Activated CD8-positive, alpha-beta T cell treated with anti-CD3 and anti-CD28 coated beads for 36 hours (primary cell): ENCODE measurements around the gene SLC7A6OS. TPM values are rescaled to one million over a fixed set of nuclear protein-coding genes. Genes with fewer than 3 reads are reported as not detected.
A peak's percentile ranks its signal among the peaks of the same experiment; 100 is the strongest.

Experiments
- ATAC-seq: fragments of 200-7000 bp; cut with Tn5 transposase; one replicate; pipeline ENCODE4 v1.10.0; 2021; ENCODE audit warnings: mild to moderate bottlenecking, moderate library complexity
- CTCF ChIA-PET: fragments of 350-600 bp; sonication (Branson Sonifier 250); formaldehyde crosslinking; loops from one replicate; lab custom pipeline; 2021; ENCODE audit warnings: antibody characterized with exemption; lab: Charles Lee
- POLR2A ChIA-PET: fragments of 350-600 bp; sonication (Branson Sonifier 250); formaldehyde crosslinking; loops from one replicate; lab custom pipeline; 2021; ENCODE audit warnings: antibody characterized with exemption; lab: Charles Lee
- DNase-seq: peaks from one replicate; pipeline ENCODE4 v3.0.0-alpha.2; 2020
- H3K27ac Mint-ChIP-seq: one replicate; pipeline ENCODE4 v1.8.0; 2021; ENCODE audit warnings: mild to moderate bottlenecking, mixed read lengths
- H3K27me3 Mint-ChIP-seq: one replicate; pipeline ENCODE4 v1.8.0; 2021; ENCODE audit warnings: mixed read lengths
- H3K36me3 Mint-ChIP-seq: one replicate; pipeline ENCODE4 v1.8.0; 2021; ENCODE audit warnings: low read depth, mixed read lengths
- H3K4me1 Mint-ChIP-seq: one replicate; pipeline ENCODE4 v1.8.0; 2021; ENCODE audit warnings: low read depth, mixed read lengths
- H3K4me3 Mint-ChIP-seq: one replicate; pipeline ENCODE4 v1.8.0; 2021; ENCODE audit warnings: mild to moderate bottlenecking, moderate library complexity, mixed read lengths
- H3K9me3 Mint-ChIP-seq: one replicate; pipeline ENCODE4 v1.8.0; 2021; ENCODE audit warnings: mixed read lengths
- CTCF ChIP-seq: fragments of 200-600 bp; IDR thresholded peaks from one replicate; pipeline ENCODE4 v1.8.0; 2022; ENCODE audit warnings: antibody characterized with exemption, mild to moderate bottlenecking
- intact Hi-C: fragments of 100-400 bp; cut with micrococcal nuclease; formaldehyde crosslinking; loops from one replicate; pipeline ENCODE4 v1.10.0; 2022
- total RNA-seq, 2 experiments: library from RNA; stranded (reverse); gene quantifications; one replicate each; pipeline ENCODE4 v1.2.3, GENCODE V29; 2021

SLC7A6OS gene
- total RNA-seq, 2 experiments from 2014 or later, result 20.2 to 23.1 TPM

- intact Hi-C loops, result no loop called here
- Mint-ChIP-seq H3K4me3 (no peak overlapping the region), H3K36me3 (peaks cover 54% of the 10 kb centered on the region), H3K27ac (no peak overlapping the region), H3K9me3 (no peaks in the 10 kb centered on the region), H3K27me3 (no peaks in the 10 kb centered on the region), H3K4me1 (peaks cover 15% of the 10 kb centered on the region)
- POLR2A ChIA-PET, result interaction anchor here (0.9 kb wide), 1 partner anchor 10 kb away, joined by 3 read pairs; no protein-coding TSS in a partner anchor
- ATAC-seq (no peak), DNase-seq (no peak)
- no peak for TF ChIP-seq CTCF
- CTCF ChIA-PET, result interaction anchor here (1.0 to 2.3 kb wide), 2 partner anchors 17 kb away, joined by 4 to 14 read pairs; no protein-coding TSS in a partner anchor
Observed at GRCh38 chr16:68345958-68346635, 35.4 kb upstream of the SLC7A6OS start.

GRCh38 chr16:68345351-68345810, 34.6 kb upstream of the SLC7A6OS start:
- no peak overlapping the region for H3K4me3 Mint-ChIP-seq
- ChIA-PET POLR2A (interaction anchor here (0.9 to 1.6 kb wide), 2 partner anchors 10 to 12 kb away, joined by 3 to 5 read pairs; no protein-coding TSS in a partner anchor), CTCF (interaction anchor here (1.0 to 2.3 kb wide), 4 partner anchors 17 to 165 kb away, joined by 3 to 14 read pairs (median 5); no protein-coding TSS in a partner anchor)
- peak; percentile 81 for DNase-seq
- peaks cover 61% of the 10 kb centered on the region for H3K36me3 Mint-ChIP-seq
- peaks cover 15% of the 10 kb centered on the region for H3K4me1 Mint-ChIP-seq
- TF ChIP-seq CTCF, result no peak
- H3K27ac Mint-ChIP-seq, result no peak overlapping the region
- no peaks in the 10 kb centered on the region for H3K27me3 Mint-ChIP-seq
- intact Hi-C loops, result no loop called here
- peak; percentile 98 for ATAC-seq
- H3K9me3 Mint-ChIP-seq, result no peaks in the 10 kb centered on the region

GRCh38 chr16:68344252-68344651, 33.5 kb upstream of the SLC7A6OS start:
- DNase-seq (no peak), ATAC-seq (no peak)
- Mint-ChIP-seq H3K27ac (no peak overlapping the region), H3K4me1 (peaks cover 15% of the 10 kb centered on the region), H3K9me3 (no peaks in the 10 kb centered on the region), H3K4me3 (no peak overlapping the region), H3K27me3 (no peaks in the 10 kb centered on the region), H3K36me3 (peaks cover 63% of the 10 kb centered on the region)
- ChIA-PET POLR2A (interaction anchor here (0.6 to 1.6 kb wide), 3 partner anchors 13 to 142 kb away, joined by 3 to 5 read pairs (median 3); no protein-coding TSS in a partner anchor), CTCF (interaction anchor here (1.1 to 2.3 kb wide), 6 partner anchors 12 to 166 kb away, joined by 3 to 14 read pairs (median 6); partner anchors contain the start of gene SLC7A6)
- intact Hi-C loops, result no loop called here
- no peak for TF ChIP-seq CTCF

- POLR2A ChIA-PET, result no interaction called here
- no peaks in the 10 kb centered on the region for H3K9me3 Mint-ChIP-seq
- intact Hi-C loops, result no loop called here
Observed at GRCh38 chr16:68343137-68343536, 32.4 kb upstream of the SLC7A6OS start.

More at GRCh38 chr16:68343137-68343536, 32.4 kb upstream of the SLC7A6OS start:
- CTCF ChIA-PET, result interaction anchor here (1.5 to 1.7 kb wide), 3 partner anchors 13 to 82 kb away, joined by 6 to 7 read pairs (median 6); partner anchors contain the start of gene SLC7A6
- peaks cover 15% of the 10 kb centered on the region for H3K4me1 Mint-ChIP-seq
- no peak for ATAC-seq
- DNase-seq, result no peak
- no peak for TF ChIP-seq CTCF
- no peaks in the 10 kb centered on the region for H3K27me3 Mint-ChIP-seq
- H3K27ac Mint-ChIP-seq, result no peak overlapping the region
- H3K4me3 Mint-ChIP-seq, result no peak overlapping the region
- peaks cover 61% of the 10 kb centered on the region for H3K36me3 Mint-ChIP-seq
